Natural killer cell treated with Interleukin-12 subunit alpha and Interleukin-12 subunit beta and Interleukin-15 and Interleukin-18, amount 100 ng/mL, for 72 hours (primary cell): Measurements from ENCODE around the gene LYRM1. TPM values are rescaled to one million over a fixed set of nuclear protein-coding genes. Genes with fewer than 3 reads are reported as not detected.
"Not testable (repeated sequence)": the region's sequence is repeated elsewhere in the genome, so short reads cannot be mapped to it uniquely, and the experiment has no call there.

ENCODE experiments used
- ATAC-seq, 2 donors: fragments of 150-1000 bp; cut with Tn5 transposase in 1 of 2; sonication (Bioruptor Pico), chemical (Tn5 transposase) in 1 of 2; 2 replicates each; pipeline ENCODE4 v1.10.0; 2021
- DNase-seq: peaks from one replicate; pipeline ENCODE4 v3.0.0; 2022; ENCODE audit warnings: low spot score
- H3K27ac Mint-ChIP-seq, 2 donors: 1 replicate in 1 of 2; 2 replicates in 1 of 2; pipeline ENCODE4 v1.8.0; 2022; ENCODE audit warnings: mixed read lengths in 2 of 2, mild to moderate bottlenecking in 1 of 2, moderate library complexity in 1 of 2
- H3K27me3 Mint-ChIP-seq, 2 donors: 1 replicate in 1 of 2; 2 replicates in 1 of 2; pipeline ENCODE4 v1.8.0; 2022; ENCODE audit warnings: mixed read lengths in 2 of 2
- H3K36me3 Mint-ChIP-seq: one replicate; pipeline ENCODE4 v1.8.0; 2022; ENCODE audit warnings: mixed read lengths
- H3K4me1 Mint-ChIP-seq, 2 donors: 1 replicate in 1 of 2; 2 replicates in 1 of 2; pipeline ENCODE4 v1.8.0; 2022; ENCODE audit warnings: low read depth in 2 of 2, mixed read lengths in 2 of 2, mild to moderate bottlenecking in 1 of 2
- H3K4me3 Mint-ChIP-seq: one replicate; pipeline ENCODE4 v1.8.0; 2022; ENCODE audit warnings: mixed read lengths
- H3K9me3 Mint-ChIP-seq: 2 replicates; pipeline ENCODE4 v1.8.0; 2022; ENCODE audit warnings: mixed read lengths
- total RNA-seq, 2 donors: library from RNA; stranded (reverse); gene quantifications; one replicate each; pipeline ENCODE4 v1.2.3, GENCODE V29; 2022

Gene LYRM1
- total RNA-seq, 2 donors from 2014 or later = 39.0 to 52.2 TPM

- Mint-ChIP-seq H3K27ac (peak overlapping the region in 1 of 2 donors; percentile 67), H3K4me3 (no peak overlapping the region), H3K4me1 (peaks cover 23 to 25% of the 10 kb centered on the region in 2 donors), H3K36me3 (peaks cover 18% of the 10 kb centered on the region), H3K27me3 (no peaks in the 10 kb centered on the region), H3K9me3 (no peaks in the 10 kb centered on the region)
- ATAC-seq (no peak), DNase-seq (no peak)
Observed at GRCh38 chr16:20916942-20917341, 16.4 kb downstream of the LYRM1 start.

DNA sequence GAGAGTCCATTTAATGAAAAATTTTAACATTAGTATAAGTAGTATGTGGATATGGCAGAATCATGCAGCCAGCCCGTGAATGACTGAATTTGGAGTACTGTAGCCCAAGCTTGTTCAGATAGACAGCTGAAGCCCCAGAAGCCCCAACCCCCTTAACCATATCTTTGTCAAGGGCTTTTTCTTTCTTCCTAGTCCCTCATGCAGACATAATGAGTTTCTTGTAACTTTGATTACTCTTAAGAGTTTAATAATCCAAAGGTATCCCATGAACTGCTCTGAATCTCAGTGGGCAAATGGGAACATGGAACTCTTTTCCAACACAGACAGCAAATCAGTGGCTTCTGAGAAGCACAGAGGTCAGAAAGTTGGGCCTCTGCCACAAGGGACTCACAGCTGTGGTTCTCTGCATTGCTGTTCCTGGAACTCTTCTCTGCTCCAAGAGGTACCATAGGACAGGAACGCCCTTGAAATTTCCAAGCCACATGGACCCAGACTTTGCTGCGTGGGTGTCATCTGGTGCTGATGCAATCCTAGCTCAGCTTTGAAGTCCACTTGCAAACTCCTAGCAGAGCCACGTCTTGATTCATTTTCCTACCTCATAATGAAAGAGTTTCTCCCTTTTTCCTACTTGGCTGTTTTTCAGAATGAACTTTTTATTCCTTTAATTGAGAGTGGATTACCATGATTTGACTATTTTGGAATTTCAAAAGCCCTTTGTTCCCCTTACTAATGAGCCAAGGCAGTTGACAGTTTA, 18.1 kb downstream of the LYRM1 start:
- ATAC-seq (no peak), DNase-seq (no peak)
- H3K9me3 Mint-ChIP-seq = no peaks in the 10 kb centered on the region
- peaks cover 21% of the 10 kb centered on the region for H3K36me3 Mint-ChIP-seq
- peaks cover 22 to 25% of the 10 kb centered on the region in 2 donors for H3K4me1 Mint-ChIP-seq
- no peaks in the 10 kb centered on the region for H3K27me3 Mint-ChIP-seq
- H3K27ac Mint-ChIP-seq = peak overlapping the region; percentile 22 to 44
- H3K4me3 Mint-ChIP-seq = no peak overlapping the region

- peaks cover 19 to 25% of the 10 kb centered on the region in 2 donors for H3K4me1 Mint-ChIP-seq
- ATAC-seq = no peak
- no peaks in the 10 kb centered on the region for H3K27me3 Mint-ChIP-seq
- no peak overlapping the region for H3K27ac Mint-ChIP-seq
- no peak overlapping the region for H3K4me3 Mint-ChIP-seq
- H3K36me3 Mint-ChIP-seq = peaks cover 22% of the 10 kb centered on the region
- no peaks in the 10 kb centered on the region for H3K9me3 Mint-ChIP-seq
- no peak for DNase-seq
Observed at GRCh38 chr16:20920091-20920490, 19.5 kb downstream of the LYRM1 start.

GRCh38 chr16:20920799-20921198, 20.2 kb downstream of the LYRM1 start:
- H3K27me3 Mint-ChIP-seq = no peaks in the 10 kb centered on the region
- ATAC-seq = no peak
- H3K9me3 Mint-ChIP-seq = no peaks in the 10 kb centered on the region
- DNase-seq = no peak
- H3K4me3 Mint-ChIP-seq = no peak overlapping the region
- peaks cover 26% of the 10 kb centered on the region for H3K36me3 Mint-ChIP-seq
- H3K4me1 Mint-ChIP-seq = peaks cover 19 to 25% of the 10 kb centered on the region in 2 donors
- H3K27ac Mint-ChIP-seq = no peak overlapping the region

GRCh38 chr16:20923876-20924275, 23.3 kb downstream of the LYRM1 start:
- peak overlapping the region in 1 of 2 donors; percentile 20 for H3K27ac Mint-ChIP-seq
- H3K4me1 Mint-ChIP-seq = peaks cover 5% of the 10 kb centered on the region in 2 donors
- ATAC-seq (no peak), DNase-seq (no peak)
- H3K27me3 Mint-ChIP-seq = no peaks in the 10 kb centered on the region
- H3K9me3 Mint-ChIP-seq = no peaks in the 10 kb centered on the region
- H3K4me3 Mint-ChIP-seq = no peak overlapping the region
- H3K36me3 Mint-ChIP-seq = peaks cover 11% of the 10 kb centered on the region

- Mint-ChIP-seq H3K9me3 (no peaks in the 10 kb centered on the region), H3K4me3 (no peak overlapping the region), H3K4me1 (peaks cover 0 to 3% of the 10 kb centered on the region in 2 donors), H3K27me3 (no peaks in the 10 kb centered on the region), H3K36me3 (peaks cover 11% of the 10 kb centered on the region), H3K27ac (no peak overlapping the region)
- DNase-seq (no peak), ATAC-seq (no peak)
Observed at GRCh38 chr16:20925751-20926150, 25.2 kb downstream of the LYRM1 start.

DNA sequence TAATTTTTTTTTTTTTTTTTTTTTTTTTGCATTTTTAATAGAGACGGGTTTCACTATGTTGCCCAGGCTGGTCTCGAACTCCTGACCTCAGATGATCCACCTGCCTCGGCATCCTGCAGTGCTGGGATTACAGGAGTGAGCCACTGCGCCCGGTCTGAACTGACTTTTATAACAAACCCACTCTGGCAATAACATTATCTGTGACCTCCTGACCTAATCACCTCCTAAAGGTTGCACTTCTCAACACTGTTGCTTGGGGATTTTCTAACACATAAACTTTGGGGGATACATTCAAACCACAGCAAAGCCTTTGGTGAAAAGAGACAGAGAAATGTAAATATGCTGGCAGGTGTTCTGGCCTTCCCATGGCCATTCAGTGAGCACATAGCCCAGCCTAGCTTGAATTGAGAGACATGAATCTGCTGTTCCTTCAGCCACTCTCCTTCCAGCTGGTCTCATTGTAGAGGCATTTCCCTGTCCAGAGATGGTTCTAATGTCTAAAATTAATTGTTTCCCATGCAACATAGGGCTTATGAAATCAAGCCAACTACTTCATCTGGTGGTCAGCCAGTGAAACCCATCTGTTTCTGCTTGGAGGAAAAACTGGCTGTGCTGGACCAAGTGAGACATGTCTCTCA, 28.3 kb downstream of the LYRM1 start:
- H3K27ac Mint-ChIP-seq = no peak overlapping the region
- peaks cover 7% of the 10 kb centered on the region for H3K36me3 Mint-ChIP-seq
- no peaks in the 10 kb centered on the region for H3K9me3 Mint-ChIP-seq
- ATAC-seq (no peak), DNase-seq (no peak)
- no peak overlapping the region for H3K4me3 Mint-ChIP-seq
- no peaks in the 10 kb centered on the region for H3K27me3 Mint-ChIP-seq
- H3K4me1 Mint-ChIP-seq = peaks cover 0 to 3% of the 10 kb centered on the region in 2 donors

DNA sequence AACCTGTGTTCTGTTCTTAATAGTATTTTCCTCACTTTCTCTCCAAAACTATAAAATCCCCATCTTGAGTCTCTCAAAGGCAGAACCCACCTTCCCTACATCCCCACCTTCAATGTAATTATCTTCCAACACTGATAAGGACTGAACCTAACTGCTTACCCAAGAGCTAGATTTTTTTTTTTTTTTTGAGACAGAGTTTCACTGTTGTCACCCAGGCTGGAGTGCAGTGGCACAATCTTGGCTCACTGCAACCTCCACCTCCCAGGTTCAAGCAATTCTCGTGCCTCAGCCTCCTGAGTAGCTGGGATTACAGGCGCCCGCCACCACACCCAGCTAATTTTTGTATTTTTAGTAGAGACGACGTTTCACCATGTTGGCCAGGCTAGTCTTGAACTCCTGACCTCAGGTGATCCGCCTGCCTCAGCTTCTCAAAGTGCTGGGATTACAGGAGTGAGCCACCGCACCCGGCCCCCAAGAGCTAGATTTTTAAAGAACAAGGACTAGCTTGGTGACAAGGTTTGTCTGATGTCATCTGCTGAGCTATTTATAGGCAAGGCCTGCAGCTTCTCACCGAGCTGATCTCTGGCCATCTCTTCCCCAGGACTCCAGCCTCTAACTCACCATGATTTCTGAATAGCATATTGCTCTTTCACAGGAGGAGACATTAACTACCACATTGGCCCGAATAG, 29.2 kb downstream of the LYRM1 start:
- not testable (repeated sequence) for H3K36me3 Mint-ChIP-seq, DNase-seq, ATAC-seq, H3K27me3 Mint-ChIP-seq, H3K9me3 Mint-ChIP-seq, H3K4me1 Mint-ChIP-seq, H3K27ac Mint-ChIP-seq, H3K4me3 Mint-ChIP-seq

- Mint-ChIP-seq H3K27me3 (no peaks in the 10 kb centered on the region), H3K36me3 (peaks cover 7% of the 10 kb centered on the region), H3K4me1 (peaks cover 0 to 3% of the 10 kb centered on the region in 2 donors), H3K4me3 (no peak overlapping the region), H3K27ac (no peak overlapping the region), H3K9me3 (no peaks in the 10 kb centered on the region)
- no peak for DNase-seq
- no peak for ATAC-seq
Observed at GRCh38 chr16:20930365-20930690, 29.8 kb downstream of the LYRM1 start.

DNA sequence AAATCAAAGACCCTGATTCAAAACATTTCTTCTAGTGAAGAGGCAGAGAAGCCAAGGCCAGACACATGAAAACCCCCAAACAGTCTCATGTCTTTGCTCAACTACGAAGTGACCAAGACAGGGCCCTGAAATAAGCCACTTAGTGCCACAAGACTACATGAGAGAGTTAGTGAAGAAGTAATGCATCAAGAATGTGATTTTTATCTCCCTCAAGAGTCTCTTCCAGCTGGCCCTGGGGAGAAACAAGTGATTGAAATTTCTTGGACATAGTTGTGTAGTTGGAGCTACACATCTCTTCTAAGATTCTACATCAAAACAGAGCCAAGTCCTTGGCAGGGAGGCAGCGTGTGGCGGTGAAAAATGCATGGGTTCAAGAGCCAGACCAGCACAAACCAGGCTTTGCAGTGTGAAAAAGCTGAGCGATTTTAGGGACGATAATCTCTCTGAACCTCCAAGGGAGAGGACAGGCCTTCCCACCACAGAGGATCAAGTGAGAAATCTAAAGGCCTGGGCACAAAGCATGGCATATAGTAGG, 30.6 kb downstream of the LYRM1 start:
- no peak for ATAC-seq
- H3K36me3 Mint-ChIP-seq = no peaks in the 10 kb centered on the region
- no peak for DNase-seq
- no peak overlapping the region for H3K27ac Mint-ChIP-seq
- no peaks in the 10 kb centered on the region for H3K9me3 Mint-ChIP-seq
- H3K4me1 Mint-ChIP-seq = peaks cover 0 to 3% of the 10 kb centered on the region in 2 donors
- no peaks in the 10 kb centered on the region for H3K27me3 Mint-ChIP-seq
- no peak overlapping the region for H3K4me3 Mint-ChIP-seq

DNA sequence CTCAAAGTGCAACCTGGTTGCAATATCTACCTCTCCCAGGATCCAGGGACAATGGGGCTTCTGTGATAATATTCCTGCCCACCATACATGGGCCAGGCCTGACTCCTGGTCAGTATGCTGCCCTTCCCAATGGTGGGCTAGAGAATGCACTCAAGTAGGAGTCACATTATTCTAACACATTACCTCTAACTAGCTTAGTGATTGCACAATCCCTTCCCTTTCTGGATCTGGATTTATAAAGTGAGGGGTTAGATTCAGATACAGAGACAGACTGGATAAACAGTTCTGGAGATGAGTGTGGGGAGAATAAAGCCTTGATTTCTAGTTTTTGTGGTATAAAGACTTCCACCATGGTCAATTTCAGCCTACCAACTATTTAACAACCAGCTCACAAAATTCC, 33.0 kb downstream of the LYRM1 start:
- H3K4me3 Mint-ChIP-seq = no peak overlapping the region
- H3K36me3 Mint-ChIP-seq = no peaks in the 10 kb centered on the region
- no peak overlapping the region for H3K27ac Mint-ChIP-seq
- DNase-seq (no peak), ATAC-seq (no peak)
- no peaks in the 10 kb centered on the region for H3K9me3 Mint-ChIP-seq
- H3K4me1 Mint-ChIP-seq = peaks cover 6 to 10% of the 10 kb centered on the region in 2 donors
- H3K27me3 Mint-ChIP-seq = no peaks in the 10 kb centered on the region

GRCh38 chr16:20937736-20938135, 37.2 kb downstream of the LYRM1 start:
- DNase-seq (no peak), ATAC-seq (no peak)
- peaks cover 21 to 31% of the 10 kb centered on the region in 2 donors for H3K4me1 Mint-ChIP-seq
- H3K27ac Mint-ChIP-seq = peak overlapping the region; percentile 75 to 80
- H3K9me3 Mint-ChIP-seq = no peaks in the 10 kb centered on the region
- peak overlapping the region; percentile 65 for H3K4me3 Mint-ChIP-seq
- H3K36me3 Mint-ChIP-seq = no peaks in the 10 kb centered on the region
- no peaks in the 10 kb centered on the region for H3K27me3 Mint-ChIP-seq

GRCh38 chr16:20938426-20938825, 37.9 kb downstream of the LYRM1 start:
- H3K4me1 Mint-ChIP-seq = peaks cover 23 to 34% of the 10 kb centered on the region in 2 donors
- peak overlapping the region; percentile 75 to 80 for H3K27ac Mint-ChIP-seq
- peak overlapping the region; percentile 65 for H3K4me3 Mint-ChIP-seq
- no peaks in the 10 kb centered on the region for H3K36me3 Mint-ChIP-seq
- no peaks in the 10 kb centered on the region for H3K27me3 Mint-ChIP-seq
- ATAC-seq (peak; percentile 80 to 85), DNase-seq (no peak)
- no peaks in the 10 kb centered on the region for H3K9me3 Mint-ChIP-seq

- ATAC-seq = peak; percentile 62 to 73
- peaks cover 30 to 46% of the 10 kb centered on the region in 2 donors for H3K4me1 Mint-ChIP-seq
Observed at GRCh38 chr16:20939611-20940010, 39.0 kb downstream of the LYRM1 start.

More at GRCh38 chr16:20939611-20940010, 39.0 kb downstream of the LYRM1 start:
- Mint-ChIP-seq H3K27ac (peak overlapping the region in 1 of 2 donors; percentile 72), H3K4me3 (peak overlapping the region; percentile 48), H3K27me3 (no peaks in the 10 kb centered on the region), H3K36me3 (no peaks in the 10 kb centered on the region), H3K9me3 (no peaks in the 10 kb centered on the region)
- no peak for DNase-seq
